ENCODE measurements around the gene REG1B. TPM values are rescaled to one million over a fixed set of nuclear protein-coding genes. Genes with fewer than 3 reads are reported as not detected.

REG1B gene
- not detected in 2 replicates for total RNA-seq (2011; cell fraction: chromatin; rRNA removed; ENCODE audit: low replicate concordance)
- total RNA-seq (2011; cell fraction: nucleolus; rRNA removed), result not detected in 2 replicates
- not detected in 2 replicates for total RNA-seq (2011; cell fraction: nucleoplasm; rRNA removed)
- total RNA-seq (2014; rRNA removed) (not detected in 2 replicates), total RNA-seq (2014; rRNA removed; fragmentation: Illumina TruSeq; extraction: Trizol) (not detected in 2 replicates), total RNA-seq (2015; rRNA removed; fragmentation: Illumina TruSeq; extraction: Trizol) (not detected in 2 replicates), total RNA-seq (2021) (2.0 and 2.3 TPM in 2 replicates), polyA plus RNA-seq (2011; rRNA removed) (not detected in 2 replicates), polyA plus RNA-seq (2014; fragmentation: Illumina TruSeq; extraction: Trizol) (not detected in 2 replicates), polyA plus RNA-seq (2014; fragmentation: Nextera tagmentation; extraction: Ambion mirVana) (under 1 TPM in 1 of 2 experiments, not detected in 1; 0.15 TPM), polyA plus RNA-seq (2014; rRNA removed) (not detected in 2 replicates), polyA minus RNA-seq (2011; rRNA and poly(A)+ RNA removed) (not detected in 2 replicates), Bru-seq, nascent RNA (not detected), BruChase-seq, experiment 1, labeled RNA remaining after a 2-hour chase (not detected), BruChase-seq, experiment 2, labeled RNA remaining after a 6-hour chase (not detected)
- not detected in 2 replicates for polyA plus RNA-seq (2011; cell fraction: cytosol; rRNA removed)
- polyA plus RNA-seq (2011; cell fraction: nucleus; rRNA removed), result not detected in 2 replicates
- polyA plus RNA-seq (2012), result not detected in 2 replicates
- not detected in 2 replicates for polyA minus RNA-seq (2011; cell fraction: cytosol; rRNA and poly(A)+ RNA removed)
- polyA minus RNA-seq (2011; cell fraction: nucleus; rRNA and poly(A)+ RNA removed), result not detected in 2 replicates
- long read RNA-seq, experiment 1, result 0 reads
- long read RNA-seq, experiment 2, result 0 reads
- long read RNA-seq, experiment 3, result 0 reads

- CTCF ChIA-PET (ENCODE audit: low intra/inter-chr PET ratio), result no interaction called here
- FAIRE-seq, result no peak
- TF ChIP-seq PRDM10 (IDR thresholded peaks at IDR 0.05; ENCODE audit: partially characterized antibody) (no peak), ETS1 (conservative IDR thresholded peaks at IDR 0.05; ENCODE audit: control insufficient read depth, low read depth, low read length) (no peak), TCFL5 (CRISPR knock-in tag; conservative IDR thresholded peaks at IDR 0.05) (no peak), COPS2 (conservative IDR thresholded peaks at IDR 0.05) (no peak), MXI1 (IDR thresholded peaks at IDR 0.05; ENCODE audit: low read depth, low read length) (no peak), GATAD2B (IDR thresholded peaks at IDR 0.05; ENCODE audit: borderline replicate concordance) (no peak), TFE3 (CRISPR knock-in tag; IDR thresholded peaks at IDR 0.05) (no peak), CHCHD3 (CRISPR knock-in tag; IDR thresholded peaks at IDR 0.05) (no peak), XRCC5 (IDR thresholded peaks at IDR 0.05; ENCODE audit: low read depth, low read length) (no peak), IRF2 (CRISPR knock-in tag; IDR thresholded peaks at IDR 0.05) (no peak), CXXC5 (CRISPR knock-in tag; IDR thresholded peaks at IDR 0.05) (no peak), HNRNPUL1 (IDR thresholded peaks at IDR 0.05; ENCODE audit: low read length) (no peak), TBL1XR1 (IDR thresholded peaks at IDR 0.05; ENCODE audit: low read length in 2 of 2) (no peak), LARP7 (IDR thresholded peaks at IDR 0.05) (no peak)
Observed at GRCh38 chr2:79087785-79088364, at the start of gene REG1B. Gene REG1B, minus strand, starts transcription at chr2:79087993. Its CDS starts 381 bp downstream, at chr2:79087612.

More at GRCh38 chr2:79087785-79088364, at the start of gene REG1B:
- H3K4me1 ChIP-seq (replicated peaks in 1 of 2; ENCODE audit: control insufficient read depth in 2 of 2, insufficient read depth in 2 of 2, low read length in 2 of 2), result no peaks in the 10 kb centered on the region
- no peak for ATAC-seq
- H3K9ac ChIP-seq (ENCODE audit: insufficient read depth in 1 of 2, low read depth in 2 of 2, low read length in 2 of 2), result no peak within 1 kb of the TSS
- H3K9me1 ChIP-seq (ENCODE audit: control insufficient read depth, insufficient read depth, low read length), result no peaks in the 10 kb centered on the region
- H4K20me1 ChIP-seq (replicated peaks; ENCODE audit: control insufficient read depth, insufficient read depth, low read length), result no peaks in the 10 kb centered on the region
- no peaks in the 10 kb centered on the region for H3K9me3 ChIP-seq (replicated peaks; ENCODE audit: control insufficient read depth, insufficient read depth, low read depth, low read length)
- H3K36me3 ChIP-seq (ENCODE audit: control insufficient read depth, insufficient read depth, low read length), result no peaks in the 10 kb centered on the region
- BruUV-seq (replicated peaks), result no TSS peak
- H3K27me3 ChIP-seq (ENCODE audit: control insufficient read depth in 2 of 2, insufficient read depth in 2 of 2, low read length in 2 of 2), result no peaks in the 10 kb centered on the region
- no peak within 1 kb of the TSS for H3K4me3 ChIP-seq
- H3K4me2 ChIP-seq (ENCODE audit: insufficient read depth, low read length), result no peak within 1 kb of the TSS
- 0% methylated on average over 1 of the region's 2 CpGs for WGBS (ENCODE audit: insufficient coverage, low coverage, missing lambda C conversion rate)
- in situ Hi-C loops (cut with MboI), result no loop called here
- H3K79me2 ChIP-seq (ENCODE audit: control insufficient read depth, insufficient read depth, low read length), result no peaks in the 10 kb centered on the region
- no peak within 1 kb of the TSS for H2AFZ ChIP-seq (ENCODE audit: low read depth, low read length)
- no peak within 1 kb of the TSS for H3K27ac ChIP-seq (ENCODE audit: extremely low read depth, low read depth, low read length)
- intact Hi-C loops (cut with micrococcal nuclease), result no loop called here
- DNase-seq (ENCODE audit: extremely low read depth in 1 of 4, low spot score in 3 of 4), result no peak
- POLR2A ChIA-PET, result no interaction called here

All from K562 (cell line).